HepG2 (cell line): ENCODE measurements around the gene AIF1. TPM values are rescaled to one million over a fixed set of nuclear protein-coding genes. Genes with fewer than 3 reads are reported as not detected.
A peak's percentile ranks its signal among the peaks of the same experiment; 100 is the strongest.

ENCODE experiments used
- CREM ChIP-seq, 2 experiments: sonication (generic) in 1 of 2; formaldehyde crosslinking in 1 of 2; IDR thresholded peaks; 2 replicates each; pipeline versions ENCODE4 v1.4.0 to v1.6.1; 2016 to 2020; ENCODE audit warnings: antibody characterized with exemption in 1 of 2, mild to moderate bottlenecking in 1 of 2, missing genetic modification reagents in 1 of 2
- FOXA1 ChIP-seq, 2 experiments: fragments of 450-650 bp in 1 of 2; sonication (generic) in 1 of 2; formaldehyde crosslinking in 1 of 2; IDR thresholded peaks; 2 replicates each; pipeline versions ENCODE4 v1.4.0 to v1.6.1; 2016 to 2020; ENCODE audit warnings: missing genetic modification reagents in 1 of 2
- HNRNPH1 ChIP-seq: fragments of 200-400 bp; formaldehyde crosslinking; optimal IDR thresholded peaks from 2 replicates; pipeline ENCODE3; 2017; ENCODE audit warnings: mild to moderate bottlenecking, low read depth, low read length
- IKZF5 ChIP-seq: IDR thresholded peaks from 2 replicates; pipeline ENCODE4 v1.6.1; 2018; ENCODE audit warnings: missing genetic modification reagents, mild to moderate bottlenecking, missing compliant biosample characterization
- IRX3 ChIP-seq: sonication (generic); formaldehyde crosslinking; IDR thresholded peaks from 2 replicates; pipeline ENCODE4 v1.8.1; 2023; ENCODE audit warnings: mild to moderate bottlenecking, low read depth, missing genetic modification reagents, borderline replicate concordance
- MEIS1 ChIP-seq: sonication (generic); formaldehyde crosslinking; IDR thresholded peaks from 2 replicates; pipeline ENCODE4 v1.9.0; 2021; ENCODE audit warnings: mild to moderate bottlenecking, missing genetic modification reagents, moderate library complexity, borderline replicate concordance
- NFE2L1 ChIP-seq: sonication (generic); formaldehyde crosslinking; IDR thresholded peaks from 2 replicates; pipeline ENCODE4 v1.4.0; 2020; ENCODE audit warnings: missing genetic modification reagents, mild to moderate bottlenecking, borderline replicate concordance
- NFIC ChIP-seq: IDR thresholded peaks from 2 replicates; pipeline ENCODE4 v1.6.1; 2012; ENCODE audit warnings: mild to moderate bottlenecking, low read length, inconsistent platforms
- NR2F6 ChIP-seq, 2 experiments: IDR thresholded peaks; 2 replicates each; pipeline ENCODE4 v1.6.1; 2016; ENCODE audit warnings: antibody characterized with exemption in 1 of 2, mild to moderate bottlenecking in 1 of 2
- PAWR ChIP-seq: sonication (generic); formaldehyde crosslinking; IDR thresholded peaks from 2 replicates; pipeline ENCODE4 v1.4.0; 2020; ENCODE audit warnings: missing genetic modification reagents, mild to moderate bottlenecking, borderline replicate concordance
- SKI ChIP-seq: fragments of 450-650 bp; IDR thresholded peaks from one replicate; pipeline ENCODE4 v1.6.1; 2018; ENCODE audit warnings: mild to moderate bottlenecking; ENCODE audit not compliant: partially characterized antibody
- SRF ChIP-seq: IDR thresholded peaks from 2 replicates; pipeline ENCODE4 v1.6.1; 2011; ENCODE audit warnings: mild to moderate bottlenecking, low read depth, low read length, moderate library complexity
- SRSF4 ChIP-seq: fragments of 200-400 bp; formaldehyde crosslinking; IDR thresholded peaks from one replicate; pipeline ENCODE4 v1.6.1; 2018; ENCODE audit warnings: mild to moderate bottlenecking, low read depth, low read length, moderate library complexity; ENCODE audit not compliant: poor library complexity, severe bottlenecking
- TOE1 ChIP-seq: sonication (generic); formaldehyde crosslinking; IDR thresholded peaks from 2 replicates; pipeline ENCODE4 v1.4.0; 2020; ENCODE audit warnings: mild to moderate bottlenecking, missing genetic modification reagents
- WIZ ChIP-seq: sonication (generic); formaldehyde crosslinking; IDR thresholded peaks from 2 replicates; pipeline ENCODE4 v1.5.1; 2020; ENCODE audit warnings: mild to moderate bottlenecking, missing genetic modification reagents
- ZMYM2 ChIP-seq: sonication (generic); formaldehyde crosslinking; IDR thresholded peaks from 2 replicates; pipeline ENCODE4 v1.8.0; 2022; ENCODE audit warnings: mild to moderate bottlenecking, missing genetic modification reagents
- ZNF207 ChIP-seq: fragments of 450-650 bp; IDR thresholded peaks from 2 replicates; pipeline ENCODE4 v1.6.1; 2016; ENCODE audit warnings: antibody characterized with exemption, borderline replicate concordance
- ZNF232 ChIP-seq: sonication (generic); formaldehyde crosslinking; IDR thresholded peaks from 2 replicates; pipeline ENCODE4 v1.4.0; 2020; ENCODE audit warnings: missing genetic modification reagents, borderline replicate concordance
- ZNF3 ChIP-seq: IDR thresholded peaks from 2 replicates; pipeline ENCODE4 v1.7.0; 2017; ENCODE audit warnings: inconsistent platforms
- ZNF354B ChIP-seq: sonication (generic); formaldehyde crosslinking; IDR thresholded peaks from 2 replicates; pipeline ENCODE4 v1.8.0; 2022; ENCODE audit warnings: mild to moderate bottlenecking, missing genetic modification reagents
- ZNF501 ChIP-seq: sonication (generic); formaldehyde crosslinking; IDR thresholded peaks from 2 replicates; pipeline ENCODE4 v1.5.1; 2020; ENCODE audit warnings: mild to moderate bottlenecking, moderate library complexity, missing genetic modification reagents
- ZNF598 ChIP-seq: sonication (generic); formaldehyde crosslinking; IDR thresholded peaks from 2 replicates; pipeline ENCODE4 v1.5.1; 2020; ENCODE audit warnings: mild to moderate bottlenecking, missing genetic modification reagents, borderline replicate concordance
- ZNF691 ChIP-seq: sonication (generic); formaldehyde crosslinking; IDR thresholded peaks from 2 replicates; pipeline ENCODE4 v1.4.0; 2020; ENCODE audit warnings: missing genetic modification reagents, low read depth, mild to moderate bottlenecking, borderline replicate concordance
- ZSCAN22 ChIP-seq: sonication (generic); formaldehyde crosslinking; IDR thresholded peaks from 2 replicates; pipeline ENCODE4 v1.4.0; 2020; ENCODE audit warnings: mild to moderate bottlenecking, missing genetic modification reagents
- polyA plus RNA-seq, 8 experiments: library from polyadenylated mRNA; depleted of rRNA in 3 of 8; stranded (reverse) in 7 of 8; unstranded in 1 of 8; fragments of >200 nt; fragmentation: Illumina TruSeq in 4 of 8; extraction: Trizol in 4 of 8; gene quantifications; 2 replicates each; pipeline versions ENCODE4 v1.2.1 to v1.2.3, GENCODE V29; 2011 to 2016; ENCODE audit warnings: low read depth in 4 of 8, missing spikeins in 1 of 8, mixed read lengths in 1 of 8; ENCODE audit not compliant: insufficient read depth in 1 of 8
- total RNA-seq, 5 experiments: library from RNA; depleted of rRNA; stranded (reverse); fragments of >200 nt; fragmentation: Illumina TruSeq; extraction: Trizol; gene quantifications; 2 replicates each; pipeline ENCODE4 v1.2.3, GENCODE V29; 2016; ENCODE audit warnings: low read depth in 1 of 5
- TF ChIP-seq, protein P1 (sequence below): sonication (generic); formaldehyde crosslinking; IDR thresholded peaks from 2 replicates; pipeline ENCODE4 v1.8.0; 2022; ENCODE audit warnings: mild to moderate bottlenecking, missing genetic modification reagents; ENCODE audit not compliant: insufficient replicate concordance
- TF ChIP-seq, protein P2 (sequence below): sonication (generic); formaldehyde crosslinking; IDR thresholded peaks from 2 replicates; pipeline ENCODE4 v1.4.0; 2020; ENCODE audit warnings: missing genetic modification reagents

The AIF1 gene
- total and polyA plus RNA-seq, 2 of the 13 experiments (the other 11 are each of a cell fraction or from before 2014, with no cell fraction given): 1.5 TPM; not detected in 1

- 0 out of 2 replicates have a peak, but pooled peaks have one; percentile 42 for TF ChIP-seq ZNF691
- TF ChIP-seq TOE1 (CRISPR knock-in tag): no peak
- no peak for TF ChIP-seq SRSF4
- no peak for TF ChIP-seq ZNF354B
- no peak for TF ChIP-seq ZSCAN22 (CRISPR knock-in tag)
- no peak for TF ChIP-seq PAWR (CRISPR knock-in tag)
- TF ChIP-seq NR2F6 (IDR thresholded peaks at IDR 0.05): peak; percentile 9; the same call in 1 of the 2 replicates
- 0 out of 2 replicates have a peak, but pooled peaks have one; percentile 9 for TF ChIP-seq NR2F6 (CRISPR knock-in tag; IDR thresholded peaks at IDR 0.05)
- TF ChIP-seq ZMYM2 (CRISPR knock-in tag): peak; percentile 42
- TF ChIP-seq, protein P1, sequence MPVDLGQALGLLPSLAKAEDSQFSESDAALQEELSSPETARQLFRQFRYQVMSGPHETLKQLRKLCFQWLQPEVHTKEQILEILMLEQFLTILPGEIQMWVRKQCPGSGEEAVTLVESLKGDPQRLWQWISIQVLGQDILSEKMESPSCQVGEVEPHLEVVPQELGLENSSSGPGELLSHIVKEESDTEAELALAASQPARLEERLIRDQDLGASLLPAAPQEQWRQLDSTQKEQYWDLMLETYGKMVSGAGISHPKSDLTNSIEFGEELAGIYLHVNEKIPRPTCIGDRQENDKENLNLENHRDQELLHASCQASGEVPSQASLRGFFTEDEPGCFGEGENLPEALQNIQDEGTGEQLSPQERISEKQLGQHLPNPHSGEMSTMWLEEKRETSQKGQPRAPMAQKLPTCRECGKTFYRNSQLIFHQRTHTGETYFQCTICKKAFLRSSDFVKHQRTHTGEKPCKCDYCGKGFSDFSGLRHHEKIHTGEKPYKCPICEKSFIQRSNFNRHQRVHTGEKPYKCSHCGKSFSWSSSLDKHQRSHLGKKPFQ (CRISPR knock-in tag): no peak
- TF ChIP-seq CREM (IDR thresholded peaks at IDR 0.05): no peak
- TF ChIP-seq CREM (CRISPR knock-in tag; IDR thresholded peaks at IDR 0.05): no peak
- peak; percentile 33; the same call in 1 of the 2 replicates for TF ChIP-seq ZNF598 (CRISPR knock-in tag)
- TF ChIP-seq, protein P2, sequence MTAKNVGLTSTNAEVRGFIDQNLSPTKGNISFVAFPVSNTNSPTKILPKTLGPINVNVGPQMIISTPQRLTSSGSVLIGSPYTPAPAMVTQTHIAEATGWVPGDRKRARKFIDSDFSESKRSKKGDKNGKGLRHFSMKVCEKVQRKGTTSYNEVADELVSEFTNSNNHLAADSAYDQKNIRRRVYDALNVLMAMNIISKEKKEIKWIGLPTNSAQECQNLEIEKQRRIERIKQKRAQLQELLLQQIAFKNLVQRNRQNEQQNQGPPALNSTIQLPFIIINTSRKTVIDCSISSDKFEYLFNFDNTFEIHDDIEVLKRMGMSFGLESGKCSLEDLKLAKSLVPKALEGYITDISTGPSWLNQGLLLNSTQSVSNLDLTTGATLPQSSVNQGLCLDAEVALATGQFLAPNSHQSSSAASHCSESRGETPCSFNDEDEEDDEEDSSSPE: peak; percentile 75
- TF ChIP-seq NFE2L1 (CRISPR knock-in tag): no peak
- TF ChIP-seq SRF: no peak
- TF ChIP-seq ZNF501 (CRISPR knock-in tag): peak; percentile 71; the same call in 1 of the 2 replicates
- peak; percentile 34 for TF ChIP-seq SKI
- TF ChIP-seq FOXA1 (IDR thresholded peaks at IDR 0.05): no peak
- TF ChIP-seq FOXA1 (CRISPR knock-in tag; IDR thresholded peaks at IDR 0.05): 0 out of 2 replicates have a peak, but pooled peaks have one; percentile 6
- TF ChIP-seq HNRNPH1: no peak
- TF ChIP-seq MEIS1 (CRISPR knock-in tag): no peak
- no peak; the same call in 1 of the 2 replicates for TF ChIP-seq WIZ (CRISPR knock-in tag)
- TF ChIP-seq NFIC: no peak
- no peak for TF ChIP-seq ZNF3 (CRISPR knock-in tag)
- TF ChIP-seq IKZF5: peak; percentile 79
- TF ChIP-seq IRX3 (CRISPR knock-in tag): no peak
- no peak for TF ChIP-seq ZNF232 (CRISPR knock-in tag)
- TF ChIP-seq ZNF207: no peak
Observed at GRCh38 chr6:31580807-31581433, 34.1 kb upstream of the AIF1 start (continued).
